Activated CD8-positive, alpha-beta T cell treated with anti-CD3 and anti-CD28 coated beads for 36 hours (primary cell): ENCODE data around the gene PRRT1B. TPM values are rescaled to one million over a fixed set of nuclear protein-coding genes. Genes with fewer than 3 reads are reported as not detected.

ENCODE experiments used
- ATAC-seq: fragments of 200-7000 bp; cut with Tn5 transposase; one replicate; pipeline ENCODE4 v1.10.0; 2021; ENCODE audit warnings: mild to moderate bottlenecking, moderate library complexity
- CTCF ChIA-PET: fragments of 350-600 bp; sonication (Branson Sonifier 250); formaldehyde crosslinking; loops from one replicate; lab custom pipeline; 2021; ENCODE audit warnings: antibody characterized with exemption; lab: Charles Lee
- POLR2A ChIA-PET: fragments of 350-600 bp; sonication (Branson Sonifier 250); formaldehyde crosslinking; loops from one replicate; lab custom pipeline; 2021; ENCODE audit warnings: antibody characterized with exemption; lab: Charles Lee
- DNase-seq: peaks from one replicate; pipeline ENCODE4 v3.0.0-alpha.2; 2020
- H3K27ac Mint-ChIP-seq: one replicate; pipeline ENCODE4 v1.8.0; 2021; ENCODE audit warnings: mild to moderate bottlenecking, mixed read lengths
- H3K27me3 Mint-ChIP-seq: one replicate; pipeline ENCODE4 v1.8.0; 2021; ENCODE audit warnings: mixed read lengths
- H3K36me3 Mint-ChIP-seq: one replicate; pipeline ENCODE4 v1.8.0; 2021; ENCODE audit warnings: low read depth, mixed read lengths
- H3K4me1 Mint-ChIP-seq: one replicate; pipeline ENCODE4 v1.8.0; 2021; ENCODE audit warnings: low read depth, mixed read lengths
- H3K4me3 Mint-ChIP-seq: one replicate; pipeline ENCODE4 v1.8.0; 2021; ENCODE audit warnings: mild to moderate bottlenecking, moderate library complexity, mixed read lengths
- H3K9me3 Mint-ChIP-seq: one replicate; pipeline ENCODE4 v1.8.0; 2021; ENCODE audit warnings: mixed read lengths
- intact Hi-C: fragments of 100-400 bp; cut with micrococcal nuclease; formaldehyde crosslinking; loops from one replicate; pipeline ENCODE4 v1.10.0; 2022
- total RNA-seq, 2 experiments: library from RNA; stranded (reverse); gene quantifications; one replicate each; pipeline ENCODE4 v1.2.3, GENCODE V29; 2021
- TF ChIP-seq, protein P1 (sequence below): fragments of 200-600 bp; IDR thresholded peaks from one replicate; pipeline ENCODE4 v1.8.0; 2022; ENCODE audit warnings: antibody characterized with exemption, mild to moderate bottlenecking

The PRRT1B gene
- total RNA-seq, 2 experiments from 2014 or later: not detected

DNA sequence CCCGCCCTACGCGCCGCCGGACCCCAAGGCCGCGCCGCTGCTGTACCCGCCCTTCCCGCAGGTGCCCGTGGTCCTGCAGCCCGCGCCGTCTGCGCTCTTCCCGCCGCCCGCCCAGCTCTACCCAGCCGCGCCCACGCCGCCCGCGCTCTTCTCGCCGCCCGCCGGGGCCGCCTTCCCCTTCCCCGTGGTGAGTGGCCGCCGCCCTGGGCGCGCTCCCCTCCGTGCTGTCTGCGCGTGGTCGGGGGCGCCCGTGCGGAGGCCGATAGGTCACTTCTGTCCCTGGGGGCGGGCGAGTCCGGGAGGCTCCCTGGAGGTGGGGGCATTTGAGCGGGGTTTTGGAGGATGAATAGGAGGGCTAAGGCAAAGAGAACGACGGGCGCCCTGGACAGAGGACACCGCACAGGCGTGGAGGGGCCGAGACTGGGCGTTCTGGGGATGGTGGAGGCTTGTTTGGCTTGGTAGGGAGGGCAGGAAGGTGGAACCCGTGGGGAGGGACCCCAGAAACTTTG is 9.6 kb downstream of the PRRT1B start:
- intact Hi-C loops: no loop called here
- Mint-ChIP-seq H3K27me3 (peaks cover 35% of the 10 kb centered on the region), H3K27ac (no peak overlapping the region), H3K9me3 (no peaks in the 10 kb centered on the region), H3K4me3 (no peak overlapping the region), H3K36me3 (no peaks in the 10 kb centered on the region), H3K4me1 (no peaks in the 10 kb centered on the region)
- no peak for DNase-seq
- ChIA-PET POLR2A (no interaction called here), CTCF (no interaction called here)
- TF ChIP-seq, protein P1, sequence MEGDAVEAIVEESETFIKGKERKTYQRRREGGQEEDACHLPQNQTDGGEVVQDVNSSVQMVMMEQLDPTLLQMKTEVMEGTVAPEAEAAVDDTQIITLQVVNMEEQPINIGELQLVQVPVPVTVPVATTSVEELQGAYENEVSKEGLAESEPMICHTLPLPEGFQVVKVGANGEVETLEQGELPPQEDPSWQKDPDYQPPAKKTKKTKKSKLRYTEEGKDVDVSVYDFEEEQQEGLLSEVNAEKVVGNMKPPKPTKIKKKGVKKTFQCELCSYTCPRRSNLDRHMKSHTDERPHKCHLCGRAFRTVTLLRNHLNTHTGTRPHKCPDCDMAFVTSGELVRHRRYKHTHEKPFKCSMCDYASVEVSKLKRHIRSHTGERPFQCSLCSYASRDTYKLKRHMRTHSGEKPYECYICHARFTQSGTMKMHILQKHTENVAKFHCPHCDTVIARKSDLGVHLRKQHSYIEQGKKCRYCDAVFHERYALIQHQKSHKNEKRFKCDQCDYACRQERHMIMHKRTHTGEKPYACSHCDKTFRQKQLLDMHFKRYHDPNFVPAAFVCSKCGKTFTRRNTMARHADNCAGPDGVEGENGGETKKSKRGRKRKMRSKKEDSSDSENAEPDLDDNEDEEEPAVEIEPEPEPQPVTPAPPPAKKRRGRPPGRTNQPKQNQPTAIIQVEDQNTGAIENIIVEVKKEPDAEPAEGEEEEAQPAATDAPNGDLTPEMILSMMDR: no peak
- ATAC-seq: no peak

DNA sequence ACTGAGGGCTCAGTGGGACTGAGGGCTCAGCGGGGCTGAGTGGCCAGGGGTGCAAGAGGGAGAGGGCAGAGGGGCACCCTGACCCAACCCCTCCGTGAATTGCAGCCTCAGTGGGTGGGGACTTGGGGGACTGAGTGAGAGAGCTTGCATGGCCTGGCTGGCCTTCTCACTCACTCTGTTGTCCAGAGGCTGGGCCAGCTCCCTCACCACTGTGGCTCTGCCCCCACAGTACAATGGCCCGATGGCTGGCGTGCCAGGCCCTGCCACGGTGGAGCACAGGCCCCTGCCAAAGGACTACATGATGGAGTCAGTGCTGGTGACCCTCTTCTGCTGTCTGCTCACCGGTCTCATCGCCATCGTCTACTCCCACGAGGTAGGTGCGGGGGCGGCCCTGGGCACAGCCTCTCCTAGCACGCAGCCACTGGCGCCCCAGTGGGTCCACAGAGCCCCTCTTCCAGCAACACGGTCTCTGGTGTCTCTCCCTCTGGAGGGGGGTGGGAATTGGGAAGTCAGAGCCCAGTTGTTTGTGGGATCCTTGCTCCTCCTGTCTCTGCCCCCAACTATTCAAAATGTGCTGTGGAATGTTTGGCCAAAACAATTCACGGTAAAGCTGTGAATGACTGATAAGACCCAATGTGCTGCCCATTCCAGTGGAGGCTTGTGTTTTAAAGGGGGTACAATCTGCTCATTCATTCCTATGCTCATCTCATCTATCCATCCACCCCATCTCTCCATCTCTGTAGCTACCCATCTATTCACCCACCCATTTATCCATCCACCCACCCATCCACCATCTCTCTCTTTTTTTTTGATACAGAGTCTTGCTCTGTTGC is 10.7 kb downstream of the PRRT1B start:
- Mint-ChIP-seq H3K36me3 (no peaks in the 10 kb centered on the region), H3K27ac (no peak overlapping the region), H3K4me3 (no peak overlapping the region), H3K4me1 (no peaks in the 10 kb centered on the region), H3K9me3 (no peaks in the 10 kb centered on the region), H3K27me3 (peaks cover 28% of the 10 kb centered on the region)
- no peak for ATAC-seq
- TF ChIP-seq, protein P1: no peak
- no peak for DNase-seq
- ChIA-PET POLR2A (interaction anchor here (0.9 kb wide), 1 partner anchor 22 kb away, joined by 3 read pairs; no protein-coding TSS in a partner anchor), CTCF (no interaction called here)
- intact Hi-C loops: no loop called here

DNA sequence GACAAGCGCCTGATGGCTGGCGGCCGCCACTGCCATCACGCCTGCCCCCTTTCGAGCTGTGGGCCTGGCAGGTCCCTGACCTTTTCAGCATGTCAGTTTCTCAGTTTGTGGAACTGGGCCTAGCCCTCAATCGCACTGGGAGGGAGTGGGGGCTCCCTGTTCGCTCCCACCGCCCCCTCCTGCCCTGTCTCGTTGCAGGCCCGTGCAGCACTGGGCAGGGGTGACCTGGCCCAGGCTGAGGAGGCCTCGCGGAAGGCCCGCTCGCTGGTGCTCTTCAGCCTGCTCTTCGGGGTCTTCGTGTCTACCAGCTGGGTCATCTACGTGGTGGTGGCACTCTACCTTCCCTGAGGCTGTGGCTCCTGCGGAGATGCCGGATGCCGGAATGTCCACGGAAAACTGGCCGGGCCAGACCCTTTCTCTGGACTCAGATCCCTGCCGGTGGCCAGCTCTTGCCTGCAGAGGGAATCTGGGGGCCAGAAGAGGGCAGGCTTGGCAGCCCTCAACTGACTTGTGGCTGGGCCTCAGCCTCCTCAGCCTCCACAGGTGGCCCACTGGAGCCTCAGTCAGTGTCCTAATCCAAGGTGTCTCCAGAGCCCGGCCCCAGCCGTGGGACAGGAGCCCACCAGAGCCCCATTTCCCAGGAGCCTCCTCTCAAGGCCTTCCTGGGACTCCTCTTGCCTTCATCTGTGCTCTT is 12.7 kb downstream of the PRRT1B start:
- H3K4me1 Mint-ChIP-seq: no peaks in the 10 kb centered on the region
- H3K27ac Mint-ChIP-seq: no peak overlapping the region
- TF ChIP-seq, protein P1: no peak
- peaks cover 24% of the 10 kb centered on the region for H3K27me3 Mint-ChIP-seq
- ChIA-PET CTCF (interaction anchor here (2.6 kb wide), 1 partner anchor 208 kb away, joined by 16 read pairs; no protein-coding TSS in a partner anchor), POLR2A (no interaction called here)
- intact Hi-C loops: no loop called here
- no peak overlapping the region for H3K4me3 Mint-ChIP-seq
- ATAC-seq (no peak), DNase-seq (no peak)
- no peaks in the 10 kb centered on the region for H3K36me3 Mint-ChIP-seq
- no peaks in the 10 kb centered on the region for H3K9me3 Mint-ChIP-seq

DNA sequence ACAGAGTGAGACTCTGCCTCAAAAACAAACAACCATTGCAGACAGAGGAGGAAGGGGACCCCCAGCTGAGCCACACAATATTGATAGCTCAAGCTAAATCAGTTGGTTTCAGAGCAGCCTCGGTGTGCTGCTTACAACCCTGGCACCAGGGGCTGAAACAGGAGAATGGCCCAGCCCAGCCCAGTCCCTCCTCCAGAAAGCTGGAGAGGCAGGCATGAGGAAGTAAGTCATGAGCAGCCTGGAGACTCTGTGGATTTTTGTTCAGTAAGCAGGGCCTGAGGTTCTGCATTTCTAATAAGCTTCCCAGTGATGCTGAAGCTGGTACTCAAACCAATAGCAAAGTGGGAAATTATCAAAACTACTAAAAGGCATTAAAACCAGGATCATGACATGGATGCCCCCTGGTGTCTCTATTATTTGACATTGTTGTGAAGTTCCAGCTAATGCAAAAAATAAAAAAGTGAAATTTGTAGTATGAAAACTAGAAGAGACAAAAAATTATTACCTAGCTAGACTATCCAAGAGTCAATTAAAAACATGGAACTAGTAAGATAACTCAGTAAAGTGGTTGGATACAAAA is 14.2 kb downstream of the PRRT1B start:
- intact Hi-C loops: no loop called here
- ChIA-PET POLR2A (no interaction called here), CTCF (interaction anchor here (1.1 to 2.6 kb wide), 8 partner anchors 13 to 223 kb away, joined by 3 to 16 read pairs (median 4); no protein-coding TSS in a partner anchor)
- Mint-ChIP-seq H3K4me1 (no peaks in the 10 kb centered on the region), H3K27ac (no peak overlapping the region), H3K36me3 (no peaks in the 10 kb centered on the region), H3K4me3 (no peak overlapping the region), H3K9me3 (peaks cover 2% of the 10 kb centered on the region), H3K27me3 (peaks cover 15% of the 10 kb centered on the region)
- TF ChIP-seq, protein P1: no peak
- ATAC-seq: no peak
- no peak for DNase-seq
